Endothelial cell of umbilical vein (primary cell): ENCODE results near the gene TSPYL1. TPM values are rescaled to one million over a fixed set of nuclear protein-coding genes. Genes with fewer than 3 reads are reported as not detected.

ENCODE experiments used
- BruUV-seq: library from RNA; stranded (reverse); fragments of 400-500 nt; replicated peaks from 2 replicates; lab custom pipeline; 2021; lab: Mats Ljungman, UMichigan
- CTCF ChIA-PET: fragments of 300-600, 350-600 bp; sonication (Branson Sonifier 250); formaldehyde crosslinking; loops from one replicate; lab custom pipeline; 2021; ENCODE audit warnings: antibody characterized with exemption, inconsistent platforms; lab: Charles Lee
- POLR2A ChIA-PET: fragments of 300-600, 350-600 bp; sonication (Branson Sonifier 250); formaldehyde crosslinking; loops from one replicate; lab custom pipeline; 2021; ENCODE audit warnings: antibody characterized with exemption, inconsistent platforms; lab: Charles Lee
- DNase-seq: peaks from one replicate; pipeline ENCODE4 v3.0.0-alpha.2; 2011; ENCODE audit warnings: low read depth, low spot score
- FAIRE-seq: peaks from 2 replicates; lab custom pipeline; 2011; peaks lifted over from hg19 to GRCh38; lab: Jason Lieb, UNC
- H2AFZ ChIP-seq: 2 replicates; pipeline ENCODE4 v1.6.0; 2012; ENCODE audit warnings: low read depth, low read length, control low read depth, inconsistent platforms
- H3K27ac ChIP-seq: 2 replicates; pipeline ENCODE4 v1.5.1; 2011; ENCODE audit warnings: low read depth, mild to moderate bottlenecking, control low read depth, low read length, moderate library complexity; ENCODE audit not compliant: insufficient read depth
- H3K27me3 ChIP-seq, 2 experiments: 2 replicates each; pipeline versions ENCODE4 v1.6.0 to v1.6.1; 2011; ENCODE audit warnings: low read length in 2 of 2, mixed read lengths in 1 of 2; ENCODE audit not compliant: control insufficient read depth in 2 of 2, insufficient read depth in 2 of 2
- H3K36me3 ChIP-seq, 2 experiments: 2 replicates in 1 of 2; 3 replicates in 1 of 2; pipeline ENCODE4 v1.5.1; 2011; ENCODE audit warnings: low read length in 2 of 2, mild to moderate bottlenecking in 1 of 2, moderate library complexity in 1 of 2; ENCODE audit not compliant: control insufficient read depth in 2 of 2, insufficient read depth in 2 of 2; ENCODE audit errors: extremely low read depth in 1 of 2
- H3K4me1 ChIP-seq: 3 replicates; pipeline ENCODE4 v1.5.1; 2011; ENCODE audit warnings: mild to moderate bottlenecking, low read length; ENCODE audit not compliant: control insufficient read depth, insufficient read depth; ENCODE audit errors: extremely low read depth
- H3K4me2 ChIP-seq: 2 replicates; pipeline ENCODE4 v1.6.1; 2011; ENCODE audit warnings: low read length, control low read depth, mixed read lengths; ENCODE audit not compliant: insufficient read depth
- H3K4me3 ChIP-seq, 3 experiments: fragments of 200-600 bp in 1 of 3; sonication (generic), shearing (Covaris generic) in 1 of 3; replicated peaks in 1 of 3; 2 replicates each; pipeline ENCODE4 v1.5.1; 2011 to 2016; ENCODE audit warnings: control low read depth in 3 of 3, low read length in 3 of 3, mild to moderate bottlenecking in 2 of 3, inconsistent platforms in 1 of 3, low read depth in 1 of 3, moderate library complexity in 1 of 3; ENCODE audit not compliant: insufficient read depth in 1 of 3
- H3K79me2 ChIP-seq: 2 replicates; pipeline ENCODE4 v1.6.0; 2012; ENCODE audit warnings: low read length, inconsistent platforms; ENCODE audit not compliant: control insufficient read depth, insufficient read depth
- H3K9ac ChIP-seq: replicated peaks from 2 replicates; pipeline ENCODE3; 2011; ENCODE audit warnings: low read length, control low read depth; ENCODE audit not compliant: insufficient read depth; ENCODE audit errors: extremely low read depth
- H3K9me1 ChIP-seq: replicated peaks from 3 replicates; pipeline ENCODE4 v1.6.0; 2011; ENCODE audit warnings: mild to moderate bottlenecking, low read length; ENCODE audit not compliant: control insufficient read depth, insufficient read depth; ENCODE audit errors: extremely low read depth
- H3K9me3 ChIP-seq: replicated peaks from 2 replicates; pipeline ENCODE4 v1.5.1; 2012; ENCODE audit warnings: low read length, inconsistent platforms; ENCODE audit not compliant: control insufficient read depth, insufficient read depth
- H4K20me1 ChIP-seq: replicated peaks from 2 replicates; pipeline ENCODE3; 2011; ENCODE audit warnings: mild to moderate bottlenecking, low read length; ENCODE audit not compliant: control insufficient read depth, insufficient read depth; ENCODE audit errors: extremely low read depth
- EZH2 ChIP-seq: IDR thresholded peaks from 2 replicates; pipeline ENCODE4 v1.6.1; 2012; ENCODE audit warnings: borderline replicate concordance, low read depth, mild to moderate bottlenecking, moderate library complexity, low read length, inconsistent platforms; ENCODE audit not compliant: severe bottlenecking
- FOS ChIP-seq: IDR thresholded peaks from 2 replicates; pipeline ENCODE4 v1.6.1; 2011; ENCODE audit warnings: mild to moderate bottlenecking, low read length, moderate library complexity, borderline replicate concordance; ENCODE audit not compliant: insufficient read depth
- GATA2 ChIP-seq: IDR thresholded peaks from 2 replicates; pipeline ENCODE4 v1.7.0; 2011; ENCODE audit warnings: low read depth, mild to moderate bottlenecking, moderate library complexity, mixed read lengths, low read length; ENCODE audit not compliant: insufficient read length, insufficient read depth
- JUN ChIP-seq: IDR thresholded peaks from 2 replicates; pipeline ENCODE4 v1.6.1; 2011; ENCODE audit warnings: borderline replicate concordance, low read depth; ENCODE audit not compliant: insufficient read length, insufficient read depth
- MYC ChIP-seq: IDR thresholded peaks from one replicate; pipeline ENCODE4 v1.6.1; 2011; ENCODE audit warnings: mild to moderate bottlenecking, low read depth, low read length
- POLR2A ChIP-seq: IDR thresholded peaks from 2 replicates; pipeline ENCODE4 v1.6.1; 2012; ENCODE audit warnings: low read depth, mild to moderate bottlenecking, control low read depth, low read length
- POLR2AphosphoS5 ChIP-seq: IDR thresholded peaks from 2 replicates; pipeline ENCODE4 v1.6.1; 2012; ENCODE audit warnings: low read depth, mild to moderate bottlenecking, control low read depth, low read length, moderate library complexity; ENCODE audit not compliant: insufficient read depth
- dilution Hi-C: fragments of 300-500 bp; cut with MboI; formaldehyde crosslinking; loops from one replicate; pipeline ENCODE4 v1.15.0; 2019; ENCODE audit warnings: low sequenced_read_pairs; ENCODE audit not compliant: extremely low pct_ligation_motif_present
- intact Hi-C: fragments of 100-400 bp; cut with micrococcal nuclease; formaldehyde crosslinking; loops from one replicate; pipeline ENCODE4 v1.10.0; 2022
- polyA plus RNA-seq, 4 experiments: library from polyadenylated mRNA; depleted of rRNA in 3 of 4; stranded (reverse) in 3 of 4; unstranded in 1 of 4; fragments of >200 nt; gene quantifications; 2 replicates each; pipeline versions ENCODE4 v1.2.1 to v1.2.3, GENCODE V29; 2011 to 2012; ENCODE audit warnings: missing spikeins in 1 of 4
- total RNA-seq: library from RNA; stranded (reverse); gene quantifications from 2 replicates; pipeline ENCODE4 v1.2.3, GENCODE V29; 2021
- TF ChIP-seq, protein P1 (sequence below), 2 donors: IDR thresholded peaks; 1 replicate in 1 of 2; 2 replicates in 1 of 2; pipeline ENCODE4 v1.5.1; 2011; ENCODE audit warnings: low read length in 2 of 2, mild to moderate bottlenecking in 2 of 2, moderate library complexity in 2 of 2, control low read depth in 1 of 2, inconsistent platforms in 1 of 2, low read depth in 1 of 2; ENCODE audit not compliant: insufficient read depth in 1 of 2; ENCODE audit errors: extremely low read depth in 1 of 2
- TF ChIP-seq, protein P2 (sequence below): IDR thresholded peaks from 2 replicates; pipeline ENCODE4 v1.6.1; 2011; ENCODE audit not compliant: insufficient read depth, insufficient read length

Gene TSPYL1
- total and polyA plus RNA-seq, 2 donors (not counting 3 experiments of a cell fraction or from before 2014, with no cell fraction given), result 32.1 to 54.5 TPM

- Histone ChIP-seq H3K4me3 (peak overlapping the region in 1 of 3 experiments; percentile 95), H4K20me1 (no peaks in the 10 kb centered on the region), H3K27ac (peak overlapping the region; percentile 98), H3K79me2 (peaks cover 27% of the 10 kb centered on the region), H3K9me1 (no peaks in the 10 kb centered on the region), H3K9me3 (no peaks in the 10 kb centered on the region), H3K9ac (peak overlapping the region; percentile 100), H3K4me1 (peaks cover 42% of the 10 kb centered on the region), H3K36me3 (no peaks in the 10 kb centered on the region), H3K27me3 (no peaks in the 10 kb centered on the region), H3K4me2 (peak overlapping the region; percentile 99), H2AFZ (peak overlapping the region; percentile 42)
- intact Hi-C loops (no loop called here), dilution Hi-C loops (no loop called here)
- POLR2A ChIA-PET, result interaction anchor here (1.7 kb wide), 1 partner anchor 13 kb away, joined by 8 read pairs; no protein-coding TSS in a partner anchor
- TF ChIP-seq, protein P1, sequence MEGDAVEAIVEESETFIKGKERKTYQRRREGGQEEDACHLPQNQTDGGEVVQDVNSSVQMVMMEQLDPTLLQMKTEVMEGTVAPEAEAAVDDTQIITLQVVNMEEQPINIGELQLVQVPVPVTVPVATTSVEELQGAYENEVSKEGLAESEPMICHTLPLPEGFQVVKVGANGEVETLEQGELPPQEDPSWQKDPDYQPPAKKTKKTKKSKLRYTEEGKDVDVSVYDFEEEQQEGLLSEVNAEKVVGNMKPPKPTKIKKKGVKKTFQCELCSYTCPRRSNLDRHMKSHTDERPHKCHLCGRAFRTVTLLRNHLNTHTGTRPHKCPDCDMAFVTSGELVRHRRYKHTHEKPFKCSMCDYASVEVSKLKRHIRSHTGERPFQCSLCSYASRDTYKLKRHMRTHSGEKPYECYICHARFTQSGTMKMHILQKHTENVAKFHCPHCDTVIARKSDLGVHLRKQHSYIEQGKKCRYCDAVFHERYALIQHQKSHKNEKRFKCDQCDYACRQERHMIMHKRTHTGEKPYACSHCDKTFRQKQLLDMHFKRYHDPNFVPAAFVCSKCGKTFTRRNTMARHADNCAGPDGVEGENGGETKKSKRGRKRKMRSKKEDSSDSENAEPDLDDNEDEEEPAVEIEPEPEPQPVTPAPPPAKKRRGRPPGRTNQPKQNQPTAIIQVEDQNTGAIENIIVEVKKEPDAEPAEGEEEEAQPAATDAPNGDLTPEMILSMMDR (IDR thresholded peaks at IDR 0.05; ENCODE audit: extremely low read depth in 1 of 2, insufficient read depth in 1 of 2, low read depth in 1 of 2, low read length in 2 of 2), result no peak
- CTCF ChIA-PET, result interaction anchor here (0.6 to 10.1 kb wide), 4 partner anchors 14 to 306 kb away, joined by 3 to 90 read pairs (median 20); no protein-coding TSS in a partner anchor
- no TSS peak for BruUV-seq
- DNase-seq (peak; percentile 61), FAIRE-seq (peak; percentile 73)
Measured at GRCh38 chr6:116255246-116255800, 24.4 kb downstream of the TSPYL1 start.

GRCh38 chr6:116254297-116255056, 25.3 kb downstream of the TSPYL1 start:
- H3K36me3 ChIP-seq, result no peaks in the 10 kb centered on the region
- dilution Hi-C loops, result no loop called here
- no peak overlapping the region for H2AFZ ChIP-seq
- peak; percentile 38 for DNase-seq
- no peaks in the 10 kb centered on the region for H4K20me1 ChIP-seq
- H3K9me1 ChIP-seq, result no peaks in the 10 kb centered on the region
- TSS peak; percentile 85 for BruUV-seq
- peak overlapping the region; percentile 100 for H3K9ac ChIP-seq
- ChIA-PET CTCF (interaction anchor here (0.6 to 10.1 kb wide), 5 partner anchors 14 to 307 kb away, joined by 3 to 90 read pairs (median 7); no protein-coding TSS in a partner anchor), POLR2A (interaction anchor here (0.9 to 2.2 kb wide), 5 partner anchors 14 to 393 kb away, joined by 3 to 8 read pairs (median 3); no protein-coding TSS in a partner anchor)
- FAIRE-seq, result peak; percentile 59
- no peaks in the 10 kb centered on the region for H3K27me3 ChIP-seq
- peaks cover 27% of the 10 kb centered on the region for H3K79me2 ChIP-seq
- H3K4me1 ChIP-seq, result peaks cover 49% of the 10 kb centered on the region
- TF ChIP-seq GATA2, result no peak
- no peak for TF ChIP-seq POLR2A
- no peak for TF ChIP-seq JUN
- TF ChIP-seq, protein P1 (IDR thresholded peaks at IDR 0.05; ENCODE audit: extremely low read depth in 1 of 2, insufficient read depth in 1 of 2, low read depth in 1 of 2, low read length in 2 of 2), result no peak
- TF ChIP-seq MYC, result no peak
- TF ChIP-seq POLR2AphosphoS5, result no peak
- TF ChIP-seq EZH2, result no peak
- TF ChIP-seq, protein P2, sequence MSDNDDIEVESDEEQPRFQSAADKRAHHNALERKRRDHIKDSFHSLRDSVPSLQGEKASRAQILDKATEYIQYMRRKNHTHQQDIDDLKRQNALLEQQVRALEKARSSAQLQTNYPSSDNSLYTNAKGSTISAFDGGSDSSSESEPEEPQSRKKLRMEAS, result no peak
- no peak for TF ChIP-seq FOS
- H3K27ac ChIP-seq, result peak overlapping the region; percentile 98
- intact Hi-C loops, result loop anchor here (1.0 kb wide), 1 partner anchor 25 kb away; the partner anchor contains the start of gene TSPYL1
- no peaks in the 10 kb centered on the region for H3K9me3 ChIP-seq
- peak overlapping the region; percentile 99 for H3K4me2 ChIP-seq
- peak overlapping the region; percentile 40 to 95 (median 77) for H3K4me3 ChIP-seq
